ENCODE measurements around the gene ATP5MC2.
"Not testable (repeated sequence)": the region's sequence is repeated elsewhere in the genome, so short reads cannot be mapped to it uniquely, and the experiment has no call there.

Gene ATP5MC2

DNA sequence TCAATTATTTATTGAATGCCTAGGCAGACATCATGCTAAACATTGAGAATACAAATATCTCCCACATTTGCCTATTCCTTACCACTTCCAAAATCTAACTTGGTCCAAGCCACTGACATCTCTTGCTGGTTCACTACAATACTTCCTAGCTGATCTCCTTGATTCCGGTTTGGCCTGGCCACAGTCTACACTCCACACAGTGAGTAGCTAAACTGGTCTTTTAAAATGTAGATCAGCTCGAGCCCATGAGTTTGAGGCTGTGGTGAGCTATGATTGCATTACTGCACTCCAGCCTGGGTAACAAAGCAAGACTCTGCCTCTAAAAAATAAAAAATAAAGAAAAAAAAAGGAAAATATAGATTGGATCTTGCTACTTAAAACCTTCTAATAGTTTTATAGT is 7.6 kb upstream of the ATP5MC2 start:
- Histone ChIP-seq H3K9me3 (ENCODE audit: insufficient read depth, low read length, severe bottlenecking) (no peaks in the 10 kb centered on the region), H3K36me3 (ENCODE audit: insufficient read depth, low read length) (no peaks in the 10 kb centered on the region), H3K9ac (ENCODE audit: low read depth, low read length) (no peak overlapping the region), H3K4me1 (ENCODE audit: insufficient read depth, low read length) (no peaks in the 10 kb centered on the region), H3K4me3 (ENCODE audit: low read depth in 1 of 2, low read length in 2 of 2) (no peak overlapping the region), H3K27ac (ENCODE audit: low read length) (no peak overlapping the region), H4K20me1 (ENCODE audit: insufficient read depth, low read length) (no peaks in the 10 kb centered on the region), H3K27me3 (ENCODE audit: insufficient read depth, low read length, poor library complexity) (peaks cover 9% of the 10 kb centered on the region), H3K4me2 (ENCODE audit: insufficient read depth, low read length) (no peak overlapping the region), H2AFZ (ENCODE audit: low read depth, low read length) (no peak overlapping the region), H3K79me2 (ENCODE audit: insufficient read depth, low read length) (no peaks in the 10 kb centered on the region)
- no peak for DNase-seq
- TF ChIP-seq, protein P1, sequence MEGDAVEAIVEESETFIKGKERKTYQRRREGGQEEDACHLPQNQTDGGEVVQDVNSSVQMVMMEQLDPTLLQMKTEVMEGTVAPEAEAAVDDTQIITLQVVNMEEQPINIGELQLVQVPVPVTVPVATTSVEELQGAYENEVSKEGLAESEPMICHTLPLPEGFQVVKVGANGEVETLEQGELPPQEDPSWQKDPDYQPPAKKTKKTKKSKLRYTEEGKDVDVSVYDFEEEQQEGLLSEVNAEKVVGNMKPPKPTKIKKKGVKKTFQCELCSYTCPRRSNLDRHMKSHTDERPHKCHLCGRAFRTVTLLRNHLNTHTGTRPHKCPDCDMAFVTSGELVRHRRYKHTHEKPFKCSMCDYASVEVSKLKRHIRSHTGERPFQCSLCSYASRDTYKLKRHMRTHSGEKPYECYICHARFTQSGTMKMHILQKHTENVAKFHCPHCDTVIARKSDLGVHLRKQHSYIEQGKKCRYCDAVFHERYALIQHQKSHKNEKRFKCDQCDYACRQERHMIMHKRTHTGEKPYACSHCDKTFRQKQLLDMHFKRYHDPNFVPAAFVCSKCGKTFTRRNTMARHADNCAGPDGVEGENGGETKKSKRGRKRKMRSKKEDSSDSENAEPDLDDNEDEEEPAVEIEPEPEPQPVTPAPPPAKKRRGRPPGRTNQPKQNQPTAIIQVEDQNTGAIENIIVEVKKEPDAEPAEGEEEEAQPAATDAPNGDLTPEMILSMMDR (IDR thresholded peaks at IDR 0.05; ENCODE audit: borderline replicate concordance, extremely low read depth, low read length, poor library complexity, severe bottlenecking): no peak
- no peak for TF ChIP-seq EZH2 (IDR thresholded peaks at IDR 0.05; ENCODE audit: borderline replicate concordance, low read depth, low read length, severe bottlenecking)
- ATAC-seq (ENCODE audit: insufficient read depth, low read depth): no peak

DNA sequence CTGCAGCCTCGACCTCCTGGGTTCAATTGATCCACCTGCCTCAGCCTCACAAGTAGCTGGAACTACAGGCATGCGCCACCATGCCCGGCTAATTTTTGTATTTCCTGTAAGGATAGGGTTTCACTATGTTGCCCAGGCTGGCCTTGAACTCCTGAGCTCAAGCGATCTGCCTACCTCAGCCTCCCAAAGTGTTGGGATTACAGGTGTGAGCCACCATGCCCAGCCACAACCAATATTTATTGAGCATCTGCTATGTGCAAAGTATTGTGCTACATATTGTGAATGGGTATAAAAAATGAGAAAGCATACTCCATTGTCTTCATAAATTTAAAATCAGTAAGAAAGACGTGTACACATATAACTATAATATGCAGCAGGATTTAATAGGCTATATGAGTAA is 4.2 kb upstream of the ATP5MC2 start:
- H3K79me2 ChIP-seq (ENCODE audit: insufficient read depth, low read length); H3K36me3 ChIP-seq (ENCODE audit: insufficient read depth, low read length); H3K27ac ChIP-seq (ENCODE audit: low read length); H3K4me3 ChIP-seq (ENCODE audit: low read depth in 1 of 2, low read length in 2 of 2); H3K4me2 ChIP-seq (ENCODE audit: insufficient read depth, low read length); H2AFZ ChIP-seq (ENCODE audit: low read depth, low read length); H3K9me3 ChIP-seq (ENCODE audit: insufficient read depth, low read length, severe bottlenecking); DNase-seq; ATAC-seq (ENCODE audit: insufficient read depth, low read depth); H4K20me1 ChIP-seq (ENCODE audit: insufficient read depth, low read length); H3K9ac ChIP-seq (ENCODE audit: low read depth, low read length): not testable (repeated sequence)
- Histone ChIP-seq H3K4me1 (ENCODE audit: insufficient read depth, low read length) (peaks cover 11% of the 10 kb centered on the region), H3K27me3 (ENCODE audit: insufficient read depth, low read length, poor library complexity) (peaks cover 21% of the 10 kb centered on the region)

DNA sequence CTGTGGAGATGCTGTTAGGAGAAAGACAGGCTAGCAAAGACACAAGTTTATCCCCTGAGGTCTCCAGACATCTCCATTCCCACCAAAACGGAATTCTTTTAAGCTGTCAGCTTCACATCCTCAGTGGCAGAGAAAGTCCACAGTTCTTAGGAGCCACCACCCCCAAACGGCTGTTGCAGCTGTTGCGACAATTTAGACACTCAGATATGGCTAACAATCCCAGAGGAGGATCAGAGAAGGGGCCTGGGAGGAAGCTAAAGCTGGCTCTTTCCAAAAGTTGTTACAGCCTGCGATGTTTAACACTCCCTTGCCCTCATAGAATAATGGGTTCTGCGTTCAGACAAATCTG is 1.9 kb upstream of the ATP5MC2 start:
- Histone ChIP-seq H3K27me3 (ENCODE audit: insufficient read depth, low read length, poor library complexity) (peaks cover 21% of the 10 kb centered on the region), H3K4me3 (ENCODE audit: low read depth in 1 of 2, low read length in 2 of 2) (no peak overlapping the region), H3K4me1 (ENCODE audit: insufficient read depth, low read length) (peaks cover 31% of the 10 kb centered on the region), H3K36me3 (ENCODE audit: insufficient read depth, low read length) (peaks cover 19% of the 10 kb centered on the region), H3K9ac (ENCODE audit: low read depth, low read length) (no peak overlapping the region), H4K20me1 (ENCODE audit: insufficient read depth, low read length) (0 out of 2 replicates have a peak, but pooled peaks cover under 1% of the 10 kb centered on the region), H2AFZ (ENCODE audit: low read depth, low read length) (no peak overlapping the region), H3K27ac (ENCODE audit: low read length) (no peak overlapping the region), H3K4me2 (ENCODE audit: insufficient read depth, low read length) (no peak overlapping the region), H3K9me3 (ENCODE audit: insufficient read depth, low read length, severe bottlenecking) (no peaks in the 10 kb centered on the region), H3K79me2 (ENCODE audit: insufficient read depth, low read length) (peaks cover 30% of the 10 kb centered on the region)
- no peak for DNase-seq
- ATAC-seq (ENCODE audit: insufficient read depth, low read depth): no peak
- TF ChIP-seq EZH2 (IDR thresholded peaks at IDR 0.05; ENCODE audit: borderline replicate concordance, low read depth, low read length, severe bottlenecking): no peak
- TF ChIP-seq, protein P1 (IDR thresholded peaks at IDR 0.05; ENCODE audit: borderline replicate concordance, extremely low read depth, low read length, poor library complexity, severe bottlenecking): no peak

DNA sequence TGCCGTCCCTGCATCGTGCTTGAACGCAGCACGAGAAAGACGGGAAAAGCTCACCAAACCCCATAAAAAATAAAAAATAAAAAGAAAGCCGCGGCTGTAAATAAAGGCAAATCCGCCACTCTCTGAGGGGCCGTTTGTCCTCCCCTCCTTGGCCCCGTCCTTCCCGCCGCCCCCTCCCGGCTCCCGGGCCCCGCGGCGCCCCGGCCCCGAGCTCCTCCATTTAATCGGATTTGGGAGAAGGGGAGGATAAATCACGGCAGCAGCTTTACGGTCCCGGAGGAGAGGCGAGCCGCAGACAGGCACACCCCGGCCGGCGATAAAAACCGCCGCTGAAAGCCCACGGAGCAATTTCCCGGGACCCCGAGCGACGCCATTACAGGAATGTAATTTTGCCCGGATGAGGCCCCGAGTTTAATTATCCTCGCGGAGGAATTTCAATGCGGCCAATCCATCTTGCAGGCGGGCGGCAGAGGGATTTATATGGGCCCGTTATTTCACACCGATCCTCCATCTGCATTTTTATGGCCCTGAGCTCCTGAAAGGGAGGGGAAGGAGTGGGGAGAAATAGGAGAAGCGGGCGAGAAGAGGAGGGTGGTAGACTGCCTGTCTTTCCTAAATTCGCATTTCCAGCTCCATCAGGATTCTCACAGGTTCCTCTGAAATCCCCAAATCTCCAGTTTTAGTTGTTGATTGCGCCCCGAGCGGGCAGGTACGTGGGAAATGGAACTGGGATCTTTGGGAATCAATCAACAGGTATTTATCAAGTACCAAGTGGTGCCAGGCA is 1.3 kb upstream of the ATP5MC2 start:
- Histone ChIP-seq H3K27me3 (ENCODE audit: insufficient read depth, low read length, poor library complexity) (peaks cover 21% of the 10 kb centered on the region), H3K4me2 (ENCODE audit: insufficient read depth, low read length) (peak overlapping the region; percentile 89), H3K79me2 (ENCODE audit: insufficient read depth, low read length) (peaks cover 35% of the 10 kb centered on the region), H3K4me3 (ENCODE audit: low read depth in 1 of 2, low read length in 2 of 2) (no peak overlapping the region), H3K9ac (ENCODE audit: low read depth, low read length) (no peak overlapping the region; the same call in 1 of the 2 replicates), H4K20me1 (ENCODE audit: insufficient read depth, low read length) (peaks cover 5% of the 10 kb centered on the region; the same call in 1 of the 2 replicates), H3K36me3 (ENCODE audit: insufficient read depth, low read length) (peaks cover 25% of the 10 kb centered on the region), H3K27ac (ENCODE audit: low read length) (no peak overlapping the region), H2AFZ (ENCODE audit: low read depth, low read length) (peak overlapping the region; percentile 95), H3K9me3 (ENCODE audit: insufficient read depth, low read length, severe bottlenecking) (no peaks in the 10 kb centered on the region), H3K4me1 (ENCODE audit: insufficient read depth, low read length) (peaks cover 37% of the 10 kb centered on the region)
- no peak for ATAC-seq (ENCODE audit: insufficient read depth, low read depth)
- no peak for DNase-seq
- TF ChIP-seq EZH2 (IDR thresholded peaks at IDR 0.05; ENCODE audit: borderline replicate concordance, low read depth, low read length, severe bottlenecking): no peak
- TF ChIP-seq, protein P1 (IDR thresholded peaks at IDR 0.05; ENCODE audit: borderline replicate concordance, extremely low read depth, low read length, poor library complexity, severe bottlenecking): no peak
